H1 (cell line): ENCODE measurements around the gene PRKAB1. TPM values are rescaled to one million over a fixed set of nuclear protein-coding genes. Genes with fewer than 3 reads are reported as not detected.

Experiments
- CTCF ChIA-PET: fragments of 300-600 bp; sonication (Branson Sonifier 250); formaldehyde crosslinking; loops from one replicate; lab custom pipeline; 2021; ENCODE audit not compliant: partially characterized antibody; lab: Charles Lee
- POLR2A ChIA-PET: fragments of 300-600 bp; sonication (Branson Sonifier 250); formaldehyde crosslinking; loops from one replicate; lab custom pipeline; 2021; ENCODE audit warnings: inconsistent platforms; ENCODE audit not compliant: partially characterized antibody; lab: Charles Lee
- DNase-seq, 2 experiments: peaks; one replicate each; pipeline versions ENCODE4 v3.0.0 to v3.0.0-alpha.2; 2010 to 2022; ENCODE audit warnings: low spot score in 2 of 2, low read depth in 1 of 2, mixed read lengths in 1 of 2
- FAIRE-seq: peaks from 2 replicates; lab custom pipeline; 2011; peaks lifted over from hg19 to GRCh38; lab: Jason Lieb, UNC
- H2AFZ ChIP-seq: 2 replicates; pipeline ENCODE4 v1.8.1; 2012; ENCODE audit warnings: low read length, inconsistent platforms
- H2AK5ac ChIP-seq: 2 replicates; pipeline ENCODE4 v1.6.1; 2013; ENCODE audit warnings: low read depth, low read length
- H2BK120ac ChIP-seq: replicated peaks from 2 replicates; pipeline ENCODE3; 2013; ENCODE audit warnings: low read depth, low read length, inconsistent platforms
- H2BK12ac ChIP-seq: 2 replicates; pipeline ENCODE4 v1.6.1; 2013; ENCODE audit warnings: low read depth, low read length
- H2BK15ac ChIP-seq: 2 replicates; pipeline ENCODE4 v1.6.1; 2013; ENCODE audit warnings: low read length
- H2BK20ac ChIP-seq: 2 replicates; pipeline ENCODE4 v1.6.1; 2013; ENCODE audit warnings: low read length
- H2BK5ac ChIP-seq: 2 replicates; pipeline ENCODE4 v1.6.1; 2013; ENCODE audit warnings: low read depth, low read length
- H3K14ac ChIP-seq: 2 replicates; pipeline ENCODE4 v1.6.1; 2013; ENCODE audit warnings: inconsistent platforms; ENCODE audit not compliant: insufficient read length
- H3K18ac ChIP-seq: 2 replicates; pipeline ENCODE4 v1.6.1; 2013; ENCODE audit warnings: low read length; ENCODE audit errors: extremely low read depth
- H3K23ac ChIP-seq: 2 replicates; pipeline ENCODE4 v1.6.1; 2013; ENCODE audit warnings: inconsistent platforms; ENCODE audit not compliant: insufficient read length
- H3K23me2 ChIP-seq: 2 replicates; pipeline ENCODE4 v1.6.1; 2013; ENCODE audit warnings: low read depth, low read length
- H3K27ac ChIP-seq: 2 replicates; pipeline ENCODE4 v1.6.1; 2011; ENCODE audit warnings: low read depth, low read length, inconsistent platforms
- H3K27me3 ChIP-seq, 4 experiments: replicated peaks in 1 of 4; 1 replicate in 1 of 4; 2 replicates in 3 of 4; pipeline versions ENCODE4 v1.6.1 to v1.8.1; 2011 to 2013; ENCODE audit warnings: low read length in 3 of 4, mild to moderate bottlenecking in 3 of 4, inconsistent platforms in 2 of 4, mixed read lengths in 2 of 4, moderate library complexity in 1 of 4; ENCODE audit not compliant: control insufficient read depth in 3 of 4, insufficient read depth in 3 of 4; ENCODE audit errors: extremely low read depth in 1 of 4
- H3K36me3 ChIP-seq, 4 experiments: 2 replicates each; pipeline versions ENCODE4 v1.6.1 to v1.8.1; 2011 to 2013; ENCODE audit warnings: mild to moderate bottlenecking in 4 of 4, low read length in 3 of 4, moderate library complexity in 2 of 4, control low read depth in 1 of 4, inconsistent platforms in 1 of 4; ENCODE audit not compliant: insufficient read depth in 4 of 4, control insufficient read depth in 2 of 4
- H3K4ac ChIP-seq: replicated peaks from 2 replicates; pipeline ENCODE3; 2013; ENCODE audit warnings: low read length, low read depth, mixed read lengths, inconsistent platforms; ENCODE audit not compliant: insufficient read length
- H3K4me1 ChIP-seq, 4 experiments: replicated peaks in 1 of 4; 1 replicate in 1 of 4; 2 replicates in 3 of 4; pipeline versions ENCODE4 v1.6.1 to v1.8.1; 2011 to 2013; ENCODE audit warnings: low read length in 3 of 4, inconsistent platforms in 2 of 4, mixed read lengths in 1 of 4; ENCODE audit not compliant: insufficient read depth in 4 of 4, control insufficient read depth in 3 of 4
- H3K4me2 ChIP-seq, 2 experiments: 2 replicates each; pipeline versions ENCODE4 v1.6.1 to v1.8.1; 2011 to 2013; ENCODE audit warnings: low read depth in 2 of 2, low read length in 2 of 2, control low read depth in 1 of 2, inconsistent platforms in 1 of 2, mild to moderate bottlenecking in 1 of 2; ENCODE audit not compliant: insufficient read depth in 1 of 2
- H3K4me3 ChIP-seq, 4 experiments: fragments of 200-600, 300-600 bp in 1 of 4; sonication (generic), shearing (Covaris generic), sonication (Bioruptor Twin) in 1 of 4; 2 replicates each; pipeline versions ENCODE4 v1.5.1 to v1.8.1; 2011 to 2016; ENCODE audit warnings: low read length in 4 of 4, low read depth in 3 of 4, control low read depth in 2 of 4, inconsistent platforms in 2 of 4, mild to moderate bottlenecking in 2 of 4, mixed read lengths in 1 of 4, moderate library complexity in 1 of 4; ENCODE audit not compliant: insufficient read depth in 2 of 4; ENCODE audit errors: extremely low read depth in 1 of 4
- H3K56ac ChIP-seq: replicated peaks from 2 replicates; pipeline ENCODE3; 2013; ENCODE audit warnings: low read depth, mild to moderate bottlenecking, mixed read lengths, low read length, inconsistent platforms; ENCODE audit not compliant: insufficient read length
- H3K79me1 ChIP-seq: 2 replicates; pipeline ENCODE4 v1.6.1; 2013; ENCODE audit warnings: low read depth, low read length, control low read depth
- H3K79me2 ChIP-seq, 2 experiments: 2 replicates each; pipeline versions ENCODE4 v1.6.1 to v1.8.1; 2012 to 2013; ENCODE audit warnings: low read length in 2 of 2, mild to moderate bottlenecking in 2 of 2, inconsistent platforms in 1 of 2; ENCODE audit not compliant: insufficient read depth in 2 of 2, control insufficient read depth in 1 of 2
- H3K9ac ChIP-seq, 4 experiments: replicated peaks in 1 of 4; 1 replicate in 1 of 4; 2 replicates in 3 of 4; pipeline versions ENCODE4 v1.6.1 to v1.8.1; 2011 to 2013; ENCODE audit warnings: low read depth in 3 of 4, low read length in 3 of 4, control low read depth in 2 of 4, mild to moderate bottlenecking in 2 of 4, moderate library complexity in 2 of 4, inconsistent platforms in 1 of 4; ENCODE audit errors: extremely low read depth in 1 of 4
- H3K9me3 ChIP-seq, 2 experiments: 2 replicates each; pipeline versions ENCODE4 v1.6.1 to v1.8.1; 2012 to 2013; ENCODE audit warnings: mild to moderate bottlenecking in 2 of 2, moderate library complexity in 2 of 2, control low read depth in 1 of 2, inconsistent platforms in 1 of 2, low read depth in 1 of 2, low read length in 1 of 2, mixed read lengths in 1 of 2; ENCODE audit not compliant: insufficient read depth in 2 of 2
- H4K20me1 ChIP-seq, 2 experiments: replicated peaks in 1 of 2; 2 replicates each; pipeline versions ENCODE3 to v1.8.1; 2011 to 2013; ENCODE audit warnings: inconsistent platforms in 2 of 2, low read length in 2 of 2, mild to moderate bottlenecking in 1 of 2; ENCODE audit not compliant: insufficient read depth in 2 of 2, control insufficient read depth in 1 of 2
- H4K5ac ChIP-seq: 2 replicates; pipeline ENCODE4 v1.6.1; 2013; ENCODE audit warnings: low read length, low read depth, mixed read lengths, inconsistent platforms; ENCODE audit not compliant: insufficient read length
- H4K8ac ChIP-seq: 2 replicates; pipeline ENCODE4 v1.8.0; 2013; ENCODE audit warnings: mild to moderate bottlenecking, moderate library complexity, low read length, inconsistent platforms; ENCODE audit not compliant: insufficient read depth; ENCODE audit errors: extremely low read depth
- H4K91ac ChIP-seq: replicated peaks from 2 replicates; pipeline ENCODE3; 2013; ENCODE audit warnings: low read length, mixed read lengths, inconsistent platforms; ENCODE audit not compliant: insufficient read length
- CEBPB ChIP-seq: IDR thresholded peaks from 2 replicates; pipeline ENCODE4 v1.6.1; 2012; ENCODE audit warnings: low read depth, low read length
- GTF2F1 ChIP-seq: IDR thresholded peaks from 2 replicates; pipeline ENCODE4 v1.6.1; 2012; ENCODE audit warnings: low read depth, low read length, improper control_type of control experiment, borderline replicate concordance
- RBBP5 ChIP-seq: IDR thresholded peaks from 2 replicates; pipeline ENCODE4 v1.7.1; 2012; ENCODE audit warnings: low read depth, mild to moderate bottlenecking, inconsistent platforms, low read length, moderate library complexity, borderline replicate concordance
- SUZ12 ChIP-seq: fragments of 200-600 bp; sonication (generic); IDR thresholded peaks from 2 replicates; pipeline ENCODE4 v1.6.1; 2012; ENCODE audit warnings: mild to moderate bottlenecking, inconsistent platforms, low read length, moderate library complexity, mixed read lengths
- polyA plus RNA-seq, 7 experiments: library from polyadenylated mRNA; depleted of rRNA in 3 of 7; stranded (reverse) in 5 of 7; unstranded in 2 of 7; fragments of >200 nt in 5 of 7; fragments of 200-250 nt in 2 of 7; gene quantifications; 1 replicate in 5 of 7; 2 replicates in 1 of 7; 4 replicates in 1 of 7; pipeline versions ENCODE4 v1.2.1 to v1.2.3, GENCODE V29; 2011 to 2013; ENCODE audit warnings: missing spikeins in 2 of 7, mixed read lengths in 2 of 7
- total RNA-seq: library from RNA; stranded (reverse); fragmentation: NEBNext Ultra II Directional; extraction: Animal tissue kit (Norgen Biotek cat#: 25700); gene quantifications from 2 replicates; pipeline ENCODE4 v1.2.1, GENCODE V29; 2021

Gene PRKAB1
- total and polyA plus RNA-seq, 2 of the 8 experiments (the other 6 are each of a cell fraction or from before 2014, with no cell fraction given) = 24.0 to 32.1 TPM

DNA sequence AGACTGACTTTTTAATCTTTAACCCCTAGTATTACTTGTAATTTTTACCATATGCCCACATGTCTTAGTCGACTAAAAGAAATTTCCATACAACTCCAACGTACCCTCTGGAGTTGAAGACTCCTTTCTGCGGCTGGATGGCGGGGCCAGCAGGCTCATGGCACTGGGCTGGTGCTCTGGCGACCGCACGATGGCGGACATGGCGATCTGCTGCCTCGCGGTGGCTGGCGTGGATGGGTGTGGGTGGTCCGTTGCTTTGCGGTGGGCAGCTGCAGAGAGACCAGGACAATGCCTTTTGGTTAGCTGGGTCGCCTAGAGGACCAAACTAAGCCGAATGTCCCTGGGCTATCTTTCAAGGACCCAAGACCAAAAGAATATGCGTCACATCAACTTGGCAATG, 50.2 kb downstream of the PRKAB1 start (continued):
- no peak for TF ChIP-seq SUZ12

DNA sequence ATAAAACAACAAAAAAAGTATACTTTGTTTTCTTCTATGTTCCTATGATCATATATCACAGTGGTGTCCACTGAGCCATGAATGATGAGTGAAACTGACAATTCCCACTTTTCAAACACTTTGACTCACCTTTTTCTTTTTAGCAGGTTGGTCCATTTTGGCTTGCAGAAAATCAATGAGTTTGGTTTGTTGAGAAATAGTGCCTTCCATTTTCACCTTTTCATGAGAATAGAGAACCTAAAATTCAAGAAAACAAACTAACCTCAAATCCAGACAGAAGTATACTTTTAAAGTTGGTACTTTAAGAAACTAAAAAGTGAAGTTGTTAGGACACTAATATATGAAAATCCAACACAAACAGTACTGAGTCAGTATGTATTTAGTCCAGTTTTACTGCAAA, 52.4 kb downstream of the PRKAB1 start:
- ChIA-PET CTCF (no interaction called here), POLR2A (no interaction called here)
- Histone ChIP-seq H3K27me3 (no peaks in the 10 kb centered on the region), H2BK12ac (no peak overlapping the region), H3K36me3 (peaks cover 7 to 36% (median 20%) of the 10 kb centered on the region in 4 experiments), H3K27ac (no peak overlapping the region), H2BK20ac (no peak overlapping the region), H3K4me1 (no peaks in the 10 kb centered on the region), H2AFZ (no peak overlapping the region), H2BK15ac (no peak overlapping the region), H4K91ac (no peak overlapping the region), H4K8ac (no peak overlapping the region), H3K4me3 (no peak overlapping the region), H3K79me2 (no peaks in the 10 kb centered on the region), H2AK5ac (no peak overlapping the region), H3K4me2 (no peak overlapping the region), H3K79me1 (no peaks in the 10 kb centered on the region), H3K14ac (no peak overlapping the region), H3K23ac (no peak overlapping the region), H3K4ac (no peak overlapping the region), H3K18ac (no peak overlapping the region), H3K9ac (no peak overlapping the region), H3K23me2 (no peaks in the 10 kb centered on the region), H4K5ac (no peak overlapping the region), H2BK5ac (no peak overlapping the region), H4K20me1 (peaks cover 0 to 3% of the 10 kb centered on the region in 2 experiments), H2BK120ac (no peak overlapping the region), H3K56ac (no peak overlapping the region), H3K9me3 (no peaks in the 10 kb centered on the region)
- DNase-seq (no peak), FAIRE-seq (no peak)
- no peak for TF ChIP-seq RBBP5
- no peak for TF ChIP-seq GTF2F1
- no peak for TF ChIP-seq CEBPB
